Measurements from ENCODE around the gene CALML4. TPM values are rescaled to one million over a fixed set of nuclear protein-coding genes. Genes with fewer than 3 reads are reported as not detected.

Gene CALML4
- total and polyA plus RNA-seq, 2 experiments from 2014 or later: 13.4 to 16.2 TPM

DNA sequence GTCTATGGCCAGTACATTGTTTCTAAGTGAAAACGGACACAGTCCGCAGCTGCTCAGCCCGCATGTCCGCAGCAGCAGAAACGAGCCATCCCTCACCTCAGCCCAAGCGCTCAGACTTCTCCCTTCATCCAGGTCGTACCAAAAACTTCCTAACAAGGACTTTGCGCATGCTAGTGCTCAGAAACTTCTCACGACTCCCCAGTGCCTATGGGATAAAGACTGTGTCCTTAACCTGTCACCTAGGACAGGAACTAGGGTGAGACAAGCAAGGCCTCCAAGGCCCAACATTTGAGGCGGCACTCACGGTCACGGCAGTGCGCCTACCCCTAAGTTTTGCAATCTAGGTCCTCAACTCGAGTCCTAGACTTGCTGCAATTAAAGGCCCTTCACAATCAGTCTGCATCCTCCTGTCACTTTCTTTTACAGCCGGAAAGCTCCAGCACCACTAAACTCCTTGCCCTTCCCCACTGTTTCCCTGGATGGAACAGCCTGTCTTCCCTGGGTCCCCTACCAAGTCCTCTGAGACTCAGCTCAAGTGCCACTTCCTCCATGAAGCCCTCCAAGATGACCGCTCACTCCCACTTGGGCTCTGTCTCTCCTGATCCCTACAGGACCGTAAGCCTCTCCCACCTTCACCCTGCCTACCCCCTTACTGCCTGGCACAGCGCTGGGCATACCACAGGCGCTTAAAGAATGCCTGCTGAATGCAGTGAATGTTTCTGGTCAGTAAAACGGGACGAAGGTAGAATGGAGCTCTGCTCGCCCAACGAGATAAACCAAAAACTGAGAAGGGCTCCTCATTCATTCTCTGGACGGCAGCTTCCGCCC lies 23.2 kb upstream of the CALML4 start:
- Histone ChIP-seq H3K4me3 (peak overlapping the region; percentile 94), H3K27me3 (ENCODE audit: insufficient read depth) (no peaks in the 10 kb centered on the region), H3K79me2 (replicated peaks; ENCODE audit: insufficient read depth) (peaks cover 56% of the 10 kb centered on the region), H3F3A (replicated peaks; ENCODE audit: low read depth) (peaks cover 13% of the 10 kb centered on the region), H3K4me2 (peak overlapping the region; percentile 100), H2AFZ (peak overlapping the region; percentile 90), H4K20me1 (replicated peaks; ENCODE audit: insufficient read depth) (peaks cover 34% of the 10 kb centered on the region), H3K36me3 (ENCODE audit: insufficient read depth) (no peaks in the 10 kb centered on the region; the same call in 1 of the 2 replicates), H3K9me2 (ENCODE audit: insufficient read depth) (no peaks in the 10 kb centered on the region), H3K27ac (ENCODE audit: low read depth) (peak overlapping the region; percentile 87), H3K4me1 (ENCODE audit: insufficient read depth) (peaks cover 17% of the 10 kb centered on the region; the same call in 1 of the 2 replicates)
- Mint-ChIP-seq H3K4me3 (peak overlapping the region; percentile 98), H3K27me3 (ENCODE audit: insufficient read depth, low read depth, poor library complexity) (peaks cover 17% of the 10 kb centered on the region), H3K36me3 (ENCODE audit: low read depth) (peaks cover 20% of the 10 kb centered on the region), H3K9me3 (peaks cover 6% of the 10 kb centered on the region; the same call in 2 of the 3 replicates), H3K27ac (peak overlapping the region; percentile 91), H3K4me1 (peaks cover 42% of the 10 kb centered on the region)
- no peak for TF ChIP-seq ZNF331 (CRISPR knock-in tag; IDR thresholded peaks at IDR 0.05; ENCODE audit: low read depth)
- TF ChIP-seq ZNF114 (CRISPR knock-in tag; IDR thresholded peaks at IDR 0.05): no peak
- TF ChIP-seq JUNB (IDR thresholded peaks at IDR 0.05; ENCODE audit: unreplicated experiment): no peak
- no peak for TF ChIP-seq ZNF462 (CRISPR knock-in tag; IDR thresholded peaks at IDR 0.05)
- TF ChIP-seq EZH2 (IDR thresholded peaks at IDR 0.05; ENCODE audit: low read depth, unreplicated experiment): no peak
- no peak for TF ChIP-seq STAT1 (IDR thresholded peaks at IDR 0.05; ENCODE audit: unreplicated experiment)
- no peak for TF ChIP-seq CREB1 (CRISPR knock-in tag; IDR thresholded peaks at IDR 0.05; ENCODE audit: low read depth)
- TF ChIP-seq EZH2phosphoT487 (IDR thresholded peaks at IDR 0.05; ENCODE audit: unreplicated experiment): no peak
- TF ChIP-seq, protein P1, sequence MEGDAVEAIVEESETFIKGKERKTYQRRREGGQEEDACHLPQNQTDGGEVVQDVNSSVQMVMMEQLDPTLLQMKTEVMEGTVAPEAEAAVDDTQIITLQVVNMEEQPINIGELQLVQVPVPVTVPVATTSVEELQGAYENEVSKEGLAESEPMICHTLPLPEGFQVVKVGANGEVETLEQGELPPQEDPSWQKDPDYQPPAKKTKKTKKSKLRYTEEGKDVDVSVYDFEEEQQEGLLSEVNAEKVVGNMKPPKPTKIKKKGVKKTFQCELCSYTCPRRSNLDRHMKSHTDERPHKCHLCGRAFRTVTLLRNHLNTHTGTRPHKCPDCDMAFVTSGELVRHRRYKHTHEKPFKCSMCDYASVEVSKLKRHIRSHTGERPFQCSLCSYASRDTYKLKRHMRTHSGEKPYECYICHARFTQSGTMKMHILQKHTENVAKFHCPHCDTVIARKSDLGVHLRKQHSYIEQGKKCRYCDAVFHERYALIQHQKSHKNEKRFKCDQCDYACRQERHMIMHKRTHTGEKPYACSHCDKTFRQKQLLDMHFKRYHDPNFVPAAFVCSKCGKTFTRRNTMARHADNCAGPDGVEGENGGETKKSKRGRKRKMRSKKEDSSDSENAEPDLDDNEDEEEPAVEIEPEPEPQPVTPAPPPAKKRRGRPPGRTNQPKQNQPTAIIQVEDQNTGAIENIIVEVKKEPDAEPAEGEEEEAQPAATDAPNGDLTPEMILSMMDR (conservative IDR thresholded peaks at IDR 0.05; ENCODE audit: low read depth in 2 of 2): no peak
- DNase-seq (ENCODE audit: low spot score) (no peak), ATAC-seq (peak; percentile 9)
